GM23338 (cell line): Measurements from ENCODE around the gene PSPH. TPM values are rescaled to one million over a fixed set of nuclear protein-coding genes. Genes with fewer than 3 reads are reported as not detected.
"Not testable (repeated sequence)": the region's sequence is repeated elsewhere in the genome, so short reads cannot be mapped to it uniquely, and the experiment has no call there.

Source experiments
- ATAC-seq: fragments of 200-7000 bp; cut with Tn5 transposase; 3 replicates; pipeline ENCODE4 v1.9.1; 2020
- DNase-seq: peaks from one replicate; pipeline ENCODE4 v3.0.0-alpha.2; 2015; ENCODE audit warnings: low spot score
- H2AFZ ChIP-seq: fragments of 200-600 bp; sonication (generic); 2 replicates; pipeline ENCODE4 v1.8.0; 2016; ENCODE audit warnings: antibody characterized with exemption, mild to moderate bottlenecking, moderate library complexity
- H3F3A ChIP-seq: fragments of 200-600 bp; sonication (generic); replicated peaks from 2 replicates; pipeline ENCODE4 v1.8.0; 2017; ENCODE audit warnings: antibody characterized with exemption, mixed run types, low read depth
- H3K27ac ChIP-seq: fragments of 200-600 bp; sonication (generic); 2 replicates; pipeline ENCODE4 v1.6.1; 2016; ENCODE audit warnings: low read depth
- H3K27me3 ChIP-seq: fragments of 200-600 bp; sonication (generic); 2 replicates; pipeline ENCODE4 v1.8.0; 2016; ENCODE audit warnings: mild to moderate bottlenecking, mixed run types, moderate library complexity; ENCODE audit not compliant: insufficient read depth
- H3K36me3 ChIP-seq: fragments of 200-600 bp; sonication (generic); 2 replicates; pipeline ENCODE4 v1.8.0; 2016; ENCODE audit warnings: mild to moderate bottlenecking; ENCODE audit not compliant: insufficient read depth
- H3K4me1 ChIP-seq: fragments of 200-600 bp; sonication (generic); 2 replicates; pipeline ENCODE4 v1.8.0; 2016; ENCODE audit warnings: mild to moderate bottlenecking, moderate library complexity; ENCODE audit not compliant: insufficient read depth
- H3K4me2 ChIP-seq: fragments of 200-600 bp; sonication (generic); 2 replicates; pipeline ENCODE4 v1.7.1; 2017; ENCODE audit warnings: mixed run types
- H3K4me3 ChIP-seq: fragments of 200-600 bp; sonication (generic); 2 replicates; pipeline ENCODE4 v1.6.1; 2016; ENCODE audit warnings: mixed run types
- H3K79me2 ChIP-seq: fragments of 200-600 bp; sonication (generic); replicated peaks from 2 replicates; pipeline ENCODE4 v1.8.0; 2017; ENCODE audit warnings: mild to moderate bottlenecking; ENCODE audit not compliant: insufficient read depth
- H3K9me2 ChIP-seq: fragments of 200-600 bp; sonication (generic); 2 replicates; pipeline ENCODE4 v1.8.0; 2017; ENCODE audit not compliant: insufficient read depth
- H4K20me1 ChIP-seq: fragments of 200-600 bp; sonication (generic); replicated peaks from 2 replicates; pipeline ENCODE4 v1.8.0; 2017; ENCODE audit warnings: mild to moderate bottlenecking; ENCODE audit not compliant: insufficient read depth
- H3K27ac Mint-ChIP-seq: 2 replicates; pipeline ENCODE4 v1.8.0; 2020; ENCODE audit warnings: inconsistent platforms, mild to moderate bottlenecking, moderate library complexity, mixed read lengths
- H3K27me3 Mint-ChIP-seq: 3 replicates; pipeline ENCODE4 v1.8.0; 2022; ENCODE audit warnings: low read depth, mild to moderate bottlenecking, moderate library complexity, mixed read lengths, inconsistent platforms; ENCODE audit not compliant: insufficient read depth, poor library complexity
- H3K36me3 Mint-ChIP-seq: 3 replicates; pipeline ENCODE4 v1.8.0; 2021; ENCODE audit warnings: low read depth, mild to moderate bottlenecking, inconsistent platforms, moderate library complexity, mixed read lengths
- H3K4me1 Mint-ChIP-seq: 3 replicates; pipeline ENCODE4 v1.8.0; 2020; ENCODE audit warnings: mild to moderate bottlenecking, inconsistent platforms, mixed read lengths
- H3K4me3 Mint-ChIP-seq: 3 replicates; pipeline ENCODE4 v1.8.0; 2021; ENCODE audit warnings: moderate library complexity, mild to moderate bottlenecking, inconsistent platforms, mixed read lengths
- H3K9me3 Mint-ChIP-seq: 3 replicates; pipeline ENCODE4 v1.8.0; 2020; ENCODE audit warnings: moderate library complexity, mild to moderate bottlenecking, inconsistent platforms, mixed read lengths
- EZH2phosphoT487 ChIP-seq: fragments of 200-600 bp; sonication (generic); IDR thresholded peaks from one replicate; pipeline ENCODE4 v1.8.1; 2018; ENCODE audit warnings: antibody characterized with exemption; ENCODE audit not compliant: unreplicated experiment
- POLR2AphosphoS5 ChIP-seq: IDR thresholded peaks from 2 replicates; pipeline ENCODE4 v1.6.1; 2016; ENCODE audit warnings: antibody characterized with exemption, low read depth
- ZNF114 ChIP-seq: fragments of 250-450 bp; sonication (Bioruptor Pico); IDR thresholded peaks from 2 replicates; pipeline ENCODE4 v1.5.0; 2020; ENCODE audit warnings: mild to moderate bottlenecking, moderate library complexity
- polyA plus RNA-seq: library from polyadenylated mRNA; unstranded; fragments of >200 nt; fragmentation: Nextera tagmentation; extraction: Ambion mirVana; gene quantifications from 2 replicates; pipeline ENCODE4 v1.2.1, GENCODE V29; 2016
- total RNA-seq: library from RNA; depleted of rRNA; stranded (reverse); fragments of >200 nt; shearing (Covaris generic); gene quantifications from 2 replicates; pipeline ENCODE4 v1.2.3, GENCODE V29; 2014
- TF ChIP-seq, protein P1 (sequence below): IDR thresholded peaks from one replicate; pipeline ENCODE4 v1.6.1; 2018; ENCODE audit warnings: antibody characterized with exemption; ENCODE audit not compliant: unreplicated experiment
- TF ChIP-seq, protein P2 (sequence below): IDR thresholded peaks from 2 replicates; pipeline ENCODE4 v1.6.1; 2016; ENCODE audit warnings: antibody characterized with exemption
- TF ChIP-seq, protein P3 (sequence below), 2 experiments: fragments of 200-600 bp in 1 of 2; sonication (generic) in 1 of 2; conservative IDR thresholded peaks; 2 replicates each; pipeline versions ENCODE4 v1.5.1 to v1.6.1; 2016 to 2017; ENCODE audit warnings: antibody characterized with exemption in 2 of 2, low read depth in 2 of 2, mild to moderate bottlenecking in 2 of 2, moderate library complexity in 1 of 2

Gene PSPH
- total and polyA plus RNA-seq, 2 experiments from 2014 or later: 38.3 to 149 TPM

GRCh38 chr7:56097700-56098099 is 46.5 kb upstream of the PSPH start (continued):
- TF ChIP-seq, protein P1, sequence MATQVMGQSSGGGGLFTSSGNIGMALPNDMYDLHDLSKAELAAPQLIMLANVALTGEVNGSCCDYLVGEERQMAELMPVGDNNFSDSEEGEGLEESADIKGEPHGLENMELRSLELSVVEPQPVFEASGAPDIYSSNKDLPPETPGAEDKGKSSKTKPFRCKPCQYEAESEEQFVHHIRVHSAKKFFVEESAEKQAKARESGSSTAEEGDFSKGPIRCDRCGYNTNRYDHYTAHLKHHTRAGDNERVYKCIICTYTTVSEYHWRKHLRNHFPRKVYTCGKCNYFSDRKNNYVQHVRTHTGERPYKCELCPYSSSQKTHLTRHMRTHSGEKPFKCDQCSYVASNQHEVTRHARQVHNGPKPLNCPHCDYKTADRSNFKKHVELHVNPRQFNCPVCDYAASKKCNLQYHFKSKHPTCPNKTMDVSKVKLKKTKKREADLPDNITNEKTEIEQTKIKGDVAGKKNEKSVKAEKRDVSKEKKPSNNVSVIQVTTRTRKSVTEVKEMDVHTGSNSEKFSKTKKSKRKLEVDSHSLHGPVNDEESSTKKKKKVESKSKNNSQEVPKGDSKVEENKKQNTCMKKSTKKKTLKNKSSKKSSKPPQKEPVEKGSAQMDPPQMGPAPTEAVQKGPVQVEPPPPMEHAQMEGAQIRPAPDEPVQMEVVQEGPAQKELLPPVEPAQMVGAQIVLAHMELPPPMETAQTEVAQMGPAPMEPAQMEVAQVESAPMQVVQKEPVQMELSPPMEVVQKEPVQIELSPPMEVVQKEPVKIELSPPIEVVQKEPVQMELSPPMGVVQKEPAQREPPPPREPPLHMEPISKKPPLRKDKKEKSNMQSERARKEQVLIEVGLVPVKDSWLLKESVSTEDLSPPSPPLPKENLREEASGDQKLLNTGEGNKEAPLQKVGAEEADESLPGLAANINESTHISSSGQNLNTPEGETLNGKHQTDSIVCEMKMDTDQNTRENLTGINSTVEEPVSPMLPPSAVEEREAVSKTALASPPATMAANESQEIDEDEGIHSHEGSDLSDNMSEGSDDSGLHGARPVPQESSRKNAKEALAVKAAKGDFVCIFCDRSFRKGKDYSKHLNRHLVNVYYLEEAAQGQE: no peak
- TF ChIP-seq POLR2AphosphoS5 (no peak), EZH2phosphoT487 (no peak), ZNF114 (no peak)
- TF ChIP-seq, protein P2, sequence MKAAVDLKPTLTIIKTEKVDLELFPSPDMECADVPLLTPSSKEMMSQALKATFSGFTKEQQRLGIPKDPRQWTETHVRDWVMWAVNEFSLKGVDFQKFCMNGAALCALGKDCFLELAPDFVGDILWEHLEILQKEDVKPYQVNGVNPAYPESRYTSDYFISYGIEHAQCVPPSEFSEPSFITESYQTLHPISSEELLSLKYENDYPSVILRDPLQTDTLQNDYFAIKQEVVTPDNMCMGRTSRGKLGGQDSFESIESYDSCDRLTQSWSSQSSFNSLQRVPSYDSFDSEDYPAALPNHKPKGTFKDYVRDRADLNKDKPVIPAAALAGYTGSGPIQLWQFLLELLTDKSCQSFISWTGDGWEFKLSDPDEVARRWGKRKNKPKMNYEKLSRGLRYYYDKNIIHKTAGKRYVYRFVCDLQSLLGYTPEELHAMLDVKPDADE: no peak

DNA sequence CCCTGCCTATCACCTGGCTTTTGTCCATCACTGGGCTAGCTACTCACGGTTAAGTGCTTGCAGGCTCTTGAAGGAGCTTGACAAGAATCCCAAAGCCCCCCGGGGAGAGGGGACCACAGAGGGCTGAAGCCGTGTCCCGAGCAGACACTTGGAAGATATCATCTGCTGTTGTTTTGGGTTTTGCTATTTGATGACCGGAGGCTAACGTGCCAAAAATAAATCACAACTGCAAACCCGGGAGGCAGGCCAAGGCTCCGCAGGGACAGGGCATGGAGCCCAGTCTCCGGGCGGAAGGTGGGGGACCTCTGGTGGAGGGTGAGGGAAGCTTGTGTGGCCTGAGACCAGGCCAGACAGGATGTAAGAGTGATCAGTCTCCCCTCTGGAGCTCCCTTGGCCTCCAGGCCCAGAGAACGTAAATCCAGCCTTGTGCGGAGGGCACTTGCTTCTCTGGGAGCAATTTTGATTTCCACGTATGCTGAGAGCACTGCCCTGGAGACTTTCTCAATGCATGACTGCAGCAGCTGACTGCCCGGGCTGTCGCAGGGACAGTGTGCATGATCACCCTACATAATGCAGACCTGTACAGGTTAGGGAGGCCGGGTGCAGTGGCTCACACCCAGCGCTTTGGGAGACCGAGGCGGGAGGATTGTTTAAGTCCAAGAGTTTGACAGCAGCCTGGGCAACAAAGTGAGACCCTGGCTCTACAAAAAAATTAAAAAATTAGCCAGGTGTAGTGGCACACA is 41.7 kb upstream of the PSPH start, which contains the start of gene PHKG1:
Gene PHKG1, minus strand, starts transcription at position 164 of the 743 bp plus-strand sequence. CDS start 4,011 bp downstream, outside the sequence.
- Mint-ChIP-seq H3K4me1 (no peaks in the 10 kb centered on the region), H3K4me3 (no peak within 1 kb of the TSS), H3K36me3 (peaks cover 12% of the 10 kb centered on the region; the same call in 2 of the 3 replicates), H3K9me3 (peaks cover 66% of the 10 kb centered on the region), H3K27ac (no peak within 1 kb of the TSS), H3K27me3 (peaks cover 1% of the 10 kb centered on the region)
- no peak within 1 kb of the TSS for H3K4me2 ChIP-seq
- TF ChIP-seq, protein P3, sequence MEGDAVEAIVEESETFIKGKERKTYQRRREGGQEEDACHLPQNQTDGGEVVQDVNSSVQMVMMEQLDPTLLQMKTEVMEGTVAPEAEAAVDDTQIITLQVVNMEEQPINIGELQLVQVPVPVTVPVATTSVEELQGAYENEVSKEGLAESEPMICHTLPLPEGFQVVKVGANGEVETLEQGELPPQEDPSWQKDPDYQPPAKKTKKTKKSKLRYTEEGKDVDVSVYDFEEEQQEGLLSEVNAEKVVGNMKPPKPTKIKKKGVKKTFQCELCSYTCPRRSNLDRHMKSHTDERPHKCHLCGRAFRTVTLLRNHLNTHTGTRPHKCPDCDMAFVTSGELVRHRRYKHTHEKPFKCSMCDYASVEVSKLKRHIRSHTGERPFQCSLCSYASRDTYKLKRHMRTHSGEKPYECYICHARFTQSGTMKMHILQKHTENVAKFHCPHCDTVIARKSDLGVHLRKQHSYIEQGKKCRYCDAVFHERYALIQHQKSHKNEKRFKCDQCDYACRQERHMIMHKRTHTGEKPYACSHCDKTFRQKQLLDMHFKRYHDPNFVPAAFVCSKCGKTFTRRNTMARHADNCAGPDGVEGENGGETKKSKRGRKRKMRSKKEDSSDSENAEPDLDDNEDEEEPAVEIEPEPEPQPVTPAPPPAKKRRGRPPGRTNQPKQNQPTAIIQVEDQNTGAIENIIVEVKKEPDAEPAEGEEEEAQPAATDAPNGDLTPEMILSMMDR (conservative IDR thresholded peaks at IDR 0.05; ENCODE audit: low read depth in 2 of 2): peak; percentile 37 to 52
- TF ChIP-seq, protein P2: no peak
- H3K27ac ChIP-seq: no peak within 1 kb of the TSS
- H3K79me2 ChIP-seq: no peaks in the 10 kb centered on the region
- H2AFZ ChIP-seq: no peak within 1 kb of the TSS
- no peaks in the 10 kb centered on the region for H3K36me3 ChIP-seq
- H3K9me2 ChIP-seq: no peaks in the 10 kb centered on the region
- no peaks in the 10 kb centered on the region for H3K27me3 ChIP-seq
- DNase-seq (peak; percentile 40), ATAC-seq (peak; percentile 58)
- no peak within 1 kb of the TSS for H3K4me3 ChIP-seq
- no peaks in the 10 kb centered on the region for H3F3A ChIP-seq
- H4K20me1 ChIP-seq: no peaks in the 10 kb centered on the region
- H3K4me1 ChIP-seq: no peaks in the 10 kb centered on the region

DNA sequence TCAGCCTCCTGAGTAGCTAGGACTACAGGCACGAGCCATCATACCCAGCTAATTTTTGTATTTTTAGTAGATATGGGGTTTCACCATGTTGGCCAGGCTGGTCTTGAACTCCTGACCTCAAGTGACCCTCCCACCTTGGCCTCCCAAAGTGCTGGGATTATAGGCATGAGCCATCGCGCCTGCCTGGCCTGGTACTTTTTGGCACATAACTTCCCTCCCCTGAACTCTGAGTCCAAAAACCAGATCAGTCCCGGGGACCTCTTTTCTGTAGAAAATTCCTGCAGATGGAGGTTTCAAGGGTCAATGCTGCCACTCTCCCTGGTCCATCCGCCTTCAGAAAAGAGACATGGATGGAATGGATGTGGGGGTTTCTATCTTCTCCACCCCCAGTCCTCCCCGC is 41.1 kb upstream of the PSPH start:
- H3K27ac ChIP-seq, H3K27me3 Mint-ChIP-seq, H2AFZ ChIP-seq, H3K36me3 ChIP-seq, H3K9me2 ChIP-seq, H3K27me3 ChIP-seq, H3K4me3 Mint-ChIP-seq, H3K4me3 ChIP-seq, H3K27ac Mint-ChIP-seq, H4K20me1 ChIP-seq, ATAC-seq, H3F3A ChIP-seq, DNase-seq, H3K4me2 ChIP-seq, H3K4me1 Mint-ChIP-seq, H3K79me2 ChIP-seq, H3K4me1 ChIP-seq: not testable (repeated sequence)
- Mint-ChIP-seq H3K9me3 (peaks cover 60% of the 10 kb centered on the region), H3K36me3 (peaks cover 14% of the 10 kb centered on the region; the same call in 2 of the 3 replicates)
